ENCODE measurements around the gene MKNK1.

Gene MKNK1

DNA sequence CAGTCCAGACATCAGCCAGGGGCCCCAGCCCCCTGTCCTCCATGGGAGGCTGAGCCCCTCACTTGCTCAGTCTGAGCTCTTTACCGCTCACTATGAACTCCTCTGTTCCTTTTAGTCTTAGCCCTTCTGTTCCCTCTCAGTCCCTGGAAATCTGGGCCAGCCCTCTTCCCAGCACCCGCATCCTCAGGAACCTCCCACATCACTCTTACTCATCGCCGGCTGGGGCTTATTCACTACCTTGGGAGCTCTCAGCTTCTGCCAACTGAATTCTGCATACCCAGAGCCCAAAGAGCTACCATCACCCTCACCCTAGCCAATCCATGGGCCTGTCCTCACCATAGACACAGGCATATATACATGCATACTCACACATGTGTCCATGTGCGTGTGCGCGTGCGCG is 64.1 kb downstream of the MKNK1 start:
- no peak for DNase-seq (ENCODE audit: low read depth)

DNA sequence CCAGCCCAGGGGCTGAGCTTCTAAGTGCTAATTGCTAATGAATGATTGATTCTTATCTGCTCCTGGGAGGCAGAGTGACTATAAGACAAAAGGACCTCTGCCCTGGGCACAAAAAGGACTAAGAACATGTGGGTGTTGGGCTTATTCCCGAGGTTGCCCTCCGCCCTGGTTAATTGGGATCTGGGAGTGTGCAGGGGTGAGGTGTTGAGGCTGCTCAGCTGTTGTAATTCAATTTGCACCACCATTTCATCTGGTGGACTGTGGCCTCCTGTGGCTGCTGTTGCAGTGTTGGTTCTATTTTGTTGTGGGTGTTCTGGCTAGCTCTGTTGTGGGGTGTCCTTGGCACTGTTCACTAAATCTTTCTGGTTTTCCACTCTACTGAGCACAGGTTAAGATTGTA is 65.9 kb downstream of the MKNK1 start:
- no peak for DNase-seq (ENCODE audit: low read depth)

DNA sequence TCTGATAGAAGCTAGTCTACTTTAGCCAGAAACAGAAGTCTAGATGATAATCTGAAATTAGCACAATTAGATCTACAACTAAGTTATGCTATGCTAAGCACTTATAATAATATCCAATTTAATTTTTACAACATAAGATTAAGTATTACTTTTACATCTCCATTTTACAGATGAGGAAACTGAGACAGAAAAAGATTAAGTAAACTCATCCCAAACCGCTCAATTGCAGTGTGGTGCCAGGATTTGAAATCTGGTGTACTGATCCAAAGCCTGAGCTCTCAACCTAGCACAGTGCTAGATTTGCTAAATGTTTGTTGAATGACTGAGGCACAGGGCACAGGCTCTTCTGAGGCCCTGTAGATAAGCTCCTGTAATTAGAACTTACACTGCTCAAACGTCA is 66.4 kb downstream of the MKNK1 start:
- DNase-seq (ENCODE audit: low read depth), result no peak

DNA sequence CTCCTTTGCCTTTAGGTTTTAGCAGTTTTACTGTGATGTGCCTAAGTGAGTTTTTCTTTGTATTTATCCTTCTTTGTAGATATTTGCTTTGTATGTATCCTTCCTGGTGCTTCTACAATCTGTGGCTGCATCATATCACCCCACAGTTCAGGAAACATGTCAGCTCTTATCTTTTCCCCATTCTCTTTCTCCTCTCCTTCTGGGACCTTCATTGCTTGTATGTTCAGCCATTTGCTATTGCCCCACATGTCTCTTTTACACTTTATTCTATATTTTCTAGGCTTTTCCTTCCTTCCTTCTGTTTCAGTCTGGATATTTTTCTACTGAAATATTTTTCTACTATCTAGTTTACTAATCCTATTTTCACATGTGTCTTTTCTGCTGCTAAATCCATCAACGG is 67.5 kb downstream of the MKNK1 start:
- no peak for DNase-seq (ENCODE audit: low read depth)

DNA sequence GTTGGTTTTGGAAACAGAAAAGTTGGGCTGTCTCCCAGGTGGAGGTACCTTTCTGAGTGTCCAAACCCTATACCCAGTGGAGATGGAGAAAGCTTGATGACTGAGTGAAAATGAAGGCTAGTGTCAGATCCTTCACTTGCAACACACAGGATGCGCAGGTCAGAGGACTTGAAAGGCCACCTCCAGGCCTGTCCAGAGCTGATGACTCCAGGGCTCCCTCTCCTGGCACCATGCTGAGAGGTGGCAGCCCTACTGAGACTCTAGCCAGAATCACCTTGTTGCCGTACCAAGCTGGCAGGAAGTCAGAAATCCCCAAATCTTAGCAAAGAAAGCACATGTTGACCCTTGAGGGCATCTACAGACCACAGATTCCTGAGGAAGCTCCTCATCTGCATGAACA is 69.0 kb downstream of the MKNK1 start:
- no peak for DNase-seq (ENCODE audit: low read depth)

DNA sequence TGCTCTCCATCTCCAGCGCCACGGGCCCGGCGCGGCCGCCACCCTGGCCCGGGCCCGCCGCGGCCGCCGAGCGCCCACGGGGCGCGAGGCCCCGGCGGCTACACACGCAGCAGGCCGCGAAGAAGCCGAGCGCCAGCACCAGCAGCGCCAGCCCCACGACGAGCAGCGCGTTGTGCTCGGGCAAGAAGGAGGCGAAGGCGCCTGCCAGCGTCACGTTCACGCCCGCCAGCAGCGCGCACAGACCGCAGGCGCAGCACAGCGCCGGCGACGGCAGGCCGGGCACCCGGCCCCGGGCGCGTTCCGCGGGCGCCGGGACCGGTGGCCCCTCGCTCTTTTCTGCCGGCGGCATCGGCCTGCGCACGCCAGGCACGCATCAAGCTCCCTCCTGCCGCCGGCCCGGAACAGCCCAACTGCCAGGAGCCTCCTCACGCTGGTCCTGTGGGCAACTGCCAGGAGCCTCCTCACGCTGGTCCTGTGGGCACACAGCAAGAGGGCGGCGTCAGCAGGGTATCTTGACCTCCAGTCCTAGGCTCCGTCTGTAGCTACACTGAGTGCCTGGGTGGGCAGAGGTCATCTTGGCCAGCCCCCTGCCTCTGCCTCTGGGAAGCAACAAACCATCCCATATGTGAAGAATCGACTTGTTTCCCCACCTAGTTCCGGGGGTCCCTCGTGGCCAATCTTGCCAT is 70.7 kb downstream of the MKNK1 start:
- no peak for DNase-seq (ENCODE audit: low read depth)

DNA sequence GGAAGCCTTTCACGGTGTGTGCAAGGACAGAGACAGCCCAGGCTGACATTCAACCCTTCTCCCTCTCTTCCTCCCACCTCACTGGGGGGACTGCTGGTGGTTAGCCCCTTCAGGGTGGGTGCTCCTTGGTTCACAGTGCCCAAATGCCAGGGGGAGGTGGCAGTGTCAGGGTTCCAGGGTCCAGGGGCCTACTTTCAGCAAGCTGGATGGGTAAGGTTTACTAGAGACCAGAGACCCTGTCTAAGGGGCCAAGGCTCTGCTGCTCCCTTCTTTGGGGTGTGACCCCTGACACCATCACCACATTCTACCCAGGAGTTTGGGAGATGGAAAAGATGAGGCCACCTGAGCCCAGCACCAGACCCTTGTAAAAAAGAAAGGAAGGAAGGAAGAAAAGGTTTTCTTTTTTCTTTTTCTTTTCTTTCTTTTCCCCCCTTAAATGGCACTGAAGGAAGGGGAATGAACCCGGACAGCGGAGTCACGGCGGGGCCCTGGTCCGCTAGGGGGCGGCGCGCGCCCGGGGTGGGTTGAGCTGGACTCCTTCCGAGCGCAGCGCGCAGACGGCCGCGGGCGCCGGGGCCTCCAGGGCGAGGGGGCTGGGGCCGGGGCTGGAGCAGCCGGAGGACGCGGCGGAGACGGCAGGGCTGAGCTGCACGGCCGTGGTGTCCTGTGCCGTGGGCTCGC is 71.4 kb downstream of the MKNK1 start:
- no peak for DNase-seq (ENCODE audit: low read depth)

DNA sequence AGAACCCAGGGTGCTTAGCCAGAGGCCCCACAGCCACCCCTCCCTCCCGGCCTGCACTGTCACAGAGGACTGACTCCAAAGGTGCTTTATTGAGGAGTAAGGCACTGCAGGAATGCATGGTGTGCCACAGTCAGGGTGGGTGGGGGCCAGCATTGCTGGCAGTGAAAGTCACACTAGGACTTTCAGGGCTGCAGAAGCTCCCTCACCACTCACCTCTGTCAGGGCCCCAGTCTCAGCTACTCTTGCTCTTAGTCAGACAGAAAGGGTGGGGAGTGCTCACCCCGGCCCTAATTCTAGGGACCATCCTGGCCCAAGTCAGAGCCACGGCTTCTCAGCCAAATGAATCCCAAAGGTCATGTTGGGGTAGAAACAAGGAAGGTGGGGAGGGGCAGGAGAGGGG is 72.0 kb downstream of the MKNK1 start:
- no peak for DNase-seq (ENCODE audit: low read depth)

DNA sequence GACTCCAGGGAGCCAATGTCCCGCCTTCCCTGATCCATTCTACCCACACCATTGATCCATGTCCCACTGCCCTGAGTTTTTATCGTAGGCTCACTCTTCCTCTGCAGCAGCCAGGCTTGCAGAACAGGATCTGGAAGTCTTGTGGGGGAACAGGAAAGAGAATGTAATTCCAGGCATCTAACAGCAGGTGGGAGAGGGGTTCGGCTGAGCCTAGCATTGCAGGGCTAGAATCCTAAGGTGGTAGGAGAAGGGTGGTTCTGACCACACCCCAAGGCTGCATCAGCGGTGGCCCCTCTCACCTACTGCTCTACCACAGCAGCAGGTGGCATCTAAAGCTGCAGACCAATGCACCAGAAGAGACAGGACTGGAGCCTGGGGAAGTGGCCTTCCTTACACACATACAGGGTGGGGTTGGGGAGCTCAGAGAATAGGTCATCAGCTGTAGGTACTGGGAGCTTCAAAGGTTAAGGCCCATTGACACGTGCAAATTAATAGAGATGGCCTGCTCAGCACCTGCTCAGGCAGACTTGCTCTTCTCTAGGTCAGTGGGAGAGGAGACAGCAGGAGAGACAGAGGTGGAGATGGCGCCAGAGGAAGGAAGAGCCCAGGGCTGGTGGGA is 73.2 kb downstream of the MKNK1 start:
- no peak for DNase-seq (ENCODE audit: low read depth)

DNA sequence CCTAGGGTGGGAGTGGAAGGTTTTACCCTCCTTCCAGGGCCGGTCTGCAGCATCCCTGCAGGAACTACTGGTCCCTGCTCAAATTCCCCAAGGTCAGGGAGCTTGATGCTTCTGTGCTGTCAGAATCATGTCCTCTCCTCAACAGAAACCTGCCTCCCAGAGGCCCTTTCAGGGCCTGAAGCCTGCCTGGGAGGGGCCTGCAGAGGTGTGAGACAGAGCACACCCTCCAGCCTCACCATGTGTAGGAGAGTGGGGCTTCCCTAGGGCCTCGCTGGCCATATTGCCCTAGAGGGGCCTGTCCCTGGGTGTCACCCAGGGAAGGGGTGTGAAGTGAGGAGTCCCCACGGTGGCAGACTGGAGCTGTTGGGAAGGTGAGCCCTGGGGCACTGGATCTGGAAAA is 73.8 kb downstream of the MKNK1 start:
- no peak for DNase-seq (ENCODE audit: low read depth)

DNA sequence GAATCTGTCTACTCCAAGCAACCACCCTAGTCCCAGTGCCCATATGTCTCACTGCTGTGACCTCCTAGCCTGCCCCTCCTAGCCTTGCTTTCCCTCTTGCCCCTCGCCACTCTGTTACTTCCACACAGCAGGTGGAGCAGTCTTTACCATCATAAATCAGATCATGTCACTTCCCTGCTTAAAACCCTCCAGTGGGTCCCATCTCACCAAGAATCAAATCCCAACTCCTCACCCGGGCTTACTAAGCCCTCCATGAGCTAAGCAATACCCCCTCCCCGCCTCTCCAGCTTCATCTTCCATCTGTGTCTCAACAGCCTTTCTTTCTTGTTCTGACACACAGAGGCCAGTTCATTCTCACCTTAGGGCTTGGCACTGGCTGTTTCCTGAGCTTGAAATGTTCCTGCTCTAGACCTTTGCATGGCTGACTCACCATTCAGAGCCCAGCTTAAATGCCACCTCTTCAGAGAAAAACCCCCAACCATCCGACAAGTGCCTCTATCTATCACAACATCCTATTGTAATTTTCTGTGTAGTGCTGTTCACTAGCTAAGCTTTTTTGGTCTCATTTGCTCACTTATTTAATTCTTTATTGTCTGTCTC is 74.9 kb downstream of the MKNK1 start:
- DNase-seq (ENCODE audit: low read depth), result no peak

DNA sequence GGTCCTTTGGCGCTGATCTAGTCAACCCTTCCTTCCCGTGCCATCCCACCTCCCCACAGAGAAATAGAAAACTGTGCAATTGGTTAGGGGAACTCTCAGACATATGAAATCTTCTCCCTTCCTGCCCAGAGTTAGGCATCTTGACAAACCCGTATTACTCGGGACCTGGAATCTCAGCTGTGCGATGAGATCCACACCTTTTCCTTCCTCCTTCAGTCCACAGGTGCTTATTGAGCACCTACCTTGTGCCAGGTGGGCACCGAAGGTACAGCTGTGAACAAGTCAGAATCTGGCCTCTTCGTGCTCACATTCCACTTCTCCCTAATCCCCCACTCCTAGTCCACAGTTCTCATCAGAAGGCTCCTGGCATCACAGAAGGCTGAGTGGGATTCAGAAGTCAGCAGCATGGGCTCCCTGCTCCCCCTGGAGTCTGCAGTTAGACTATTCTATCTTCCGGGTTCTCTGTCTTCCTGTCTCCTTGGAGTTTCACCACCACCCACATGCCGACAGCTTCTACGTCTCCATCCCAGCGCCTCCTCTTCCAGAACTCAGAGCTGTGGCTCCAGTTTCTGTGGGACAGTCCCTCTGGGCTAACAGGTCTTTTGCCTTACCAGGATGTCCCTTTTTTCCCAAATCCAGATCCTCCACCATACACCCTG is 75.6 kb downstream of the MKNK1 start:
- no peak for DNase-seq (ENCODE audit: low read depth)

DNA sequence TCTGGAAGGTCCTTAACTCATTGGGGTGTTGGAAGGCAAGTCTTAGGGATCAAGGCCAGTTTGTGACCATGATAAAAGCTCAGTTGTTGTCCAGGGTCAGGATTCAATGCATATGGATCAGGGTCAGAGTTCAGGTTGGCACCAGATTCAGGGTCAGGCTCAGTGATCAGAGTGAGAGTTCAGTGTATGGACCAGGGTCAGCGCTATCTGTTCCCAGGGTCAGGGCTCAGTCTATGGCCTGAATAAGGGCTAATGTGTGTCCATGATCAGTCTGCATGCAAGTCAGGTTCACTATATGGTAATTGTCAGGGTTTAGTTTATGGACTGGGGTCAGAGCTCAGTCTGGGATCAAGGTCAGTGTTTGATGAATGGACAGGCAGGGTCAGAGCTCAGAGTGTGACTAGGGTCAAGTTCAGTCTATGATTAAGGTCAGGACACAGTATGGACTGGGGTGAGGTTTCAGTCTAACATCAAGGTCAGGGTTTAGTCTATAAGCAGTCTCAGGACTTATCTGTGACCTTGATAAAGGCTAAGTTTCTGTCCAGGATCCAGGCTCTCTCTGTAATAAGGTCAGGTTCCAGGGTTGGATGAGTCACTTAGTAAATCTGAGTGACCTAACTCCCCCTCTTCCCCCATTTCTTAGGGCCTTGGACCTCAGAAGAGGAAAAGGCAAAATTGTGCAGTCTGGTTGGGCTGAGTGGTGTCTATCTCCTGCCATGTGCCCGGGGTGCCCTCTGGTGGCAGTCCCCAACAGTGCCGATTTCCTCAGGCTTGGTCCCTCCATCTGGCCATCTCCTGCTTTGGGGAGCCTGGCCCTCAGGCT is 76.4 kb downstream of the MKNK1 start:
- DNase-seq (ENCODE audit: low read depth), result no peak

DNA sequence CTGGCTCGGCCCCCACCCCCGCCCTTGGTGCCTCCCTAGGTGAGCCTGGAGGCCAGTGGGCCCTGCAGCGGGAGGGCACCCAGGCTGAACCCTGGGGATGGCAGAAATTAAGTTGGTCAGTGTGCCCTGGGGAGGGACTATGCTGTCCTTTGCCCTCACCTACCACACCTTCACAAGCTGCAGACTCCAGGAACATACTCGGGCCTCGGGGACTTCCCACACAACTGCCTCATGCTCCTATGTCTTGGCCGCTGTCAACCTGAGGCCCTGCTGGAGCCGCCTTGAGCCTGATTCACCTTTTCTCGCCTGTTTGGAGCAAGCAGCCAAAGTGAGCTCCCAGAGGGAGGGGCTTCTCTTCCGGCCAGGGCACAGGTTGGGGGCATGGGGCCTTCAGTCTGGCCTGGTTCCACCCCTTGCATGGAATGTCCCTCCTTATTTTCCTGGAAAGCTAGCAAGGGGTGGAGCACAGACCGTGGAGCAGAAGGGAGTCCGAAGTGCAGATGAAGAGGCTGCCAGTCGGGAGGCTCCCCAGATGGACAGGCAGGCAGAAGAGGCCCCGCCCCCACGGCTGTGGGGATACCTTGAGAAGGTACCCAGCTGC is 77.3 kb downstream of the MKNK1 start:
- DNase-seq (ENCODE audit: low read depth), result no peak

DNA sequence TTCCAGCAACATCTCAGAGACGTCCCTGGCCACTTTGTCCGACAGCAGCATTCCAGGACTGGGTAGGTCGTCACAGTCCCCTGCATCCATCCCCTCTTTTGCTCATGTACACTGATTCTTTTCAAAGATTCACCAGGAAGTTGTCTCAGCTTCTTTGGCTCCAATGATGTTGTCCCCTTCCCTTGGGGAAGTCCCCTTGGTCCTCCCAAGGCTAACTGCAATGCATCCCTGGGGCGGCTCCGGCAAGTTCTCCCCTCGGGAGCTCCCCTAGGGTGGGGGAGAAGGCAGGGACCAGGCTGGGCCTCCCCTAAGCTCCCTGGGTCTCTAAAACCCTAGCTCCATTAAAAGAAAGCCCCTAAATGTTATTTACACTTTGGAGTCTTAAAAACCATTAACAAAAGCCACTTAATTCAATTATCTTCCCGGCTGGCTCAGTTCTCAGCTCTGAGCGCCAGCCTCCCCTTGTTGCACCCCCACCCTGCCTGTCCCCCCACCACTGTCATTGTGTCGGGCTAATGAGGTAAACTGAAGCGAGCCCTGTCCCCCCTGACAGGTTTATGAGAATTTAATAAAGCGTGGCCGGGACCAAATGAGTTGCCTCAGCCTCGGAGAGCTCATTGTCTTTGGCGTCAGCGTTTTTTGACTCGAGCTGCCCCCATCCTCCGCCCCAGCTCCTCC is 77.9 kb downstream of the MKNK1 start:
- no peak for DNase-seq (ENCODE audit: low read depth)

DNA sequence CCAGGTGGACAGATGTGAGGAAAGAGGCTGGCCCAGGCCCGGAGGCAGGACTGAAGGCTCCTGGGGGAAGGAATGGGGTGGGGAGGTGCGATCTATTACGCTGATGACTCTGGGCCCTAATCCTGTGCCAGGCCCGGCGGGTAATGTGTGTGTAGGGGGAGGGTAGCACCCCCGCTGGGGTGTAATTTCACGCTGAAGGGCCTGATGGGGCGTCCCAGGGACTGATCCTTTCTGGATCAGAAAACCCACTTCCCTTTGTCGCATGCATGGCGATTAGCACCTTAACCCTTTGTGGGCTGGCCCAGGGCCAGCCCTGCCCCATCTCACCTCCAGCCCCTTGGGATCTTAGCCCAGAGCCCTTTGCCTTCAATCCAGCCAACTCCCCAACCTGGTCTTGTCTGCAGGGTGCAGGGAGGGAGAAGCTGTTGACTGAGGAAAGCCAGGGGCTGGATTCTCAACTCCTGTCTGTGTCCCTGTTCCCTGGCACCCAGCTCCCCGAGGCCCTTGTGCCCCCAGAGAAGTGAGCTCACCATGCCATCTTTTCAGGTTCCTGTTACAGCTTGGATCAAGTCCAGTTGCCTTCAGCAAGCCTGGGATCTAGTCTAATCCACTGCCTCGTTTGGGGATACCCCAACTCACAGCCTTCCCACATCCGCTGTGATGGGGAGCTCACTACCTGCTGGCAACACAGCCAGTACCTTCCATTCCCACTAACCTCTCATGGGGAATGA is 78.7 kb downstream of the MKNK1 start:
- DNase-seq (ENCODE audit: low read depth), result no peak

DNA sequence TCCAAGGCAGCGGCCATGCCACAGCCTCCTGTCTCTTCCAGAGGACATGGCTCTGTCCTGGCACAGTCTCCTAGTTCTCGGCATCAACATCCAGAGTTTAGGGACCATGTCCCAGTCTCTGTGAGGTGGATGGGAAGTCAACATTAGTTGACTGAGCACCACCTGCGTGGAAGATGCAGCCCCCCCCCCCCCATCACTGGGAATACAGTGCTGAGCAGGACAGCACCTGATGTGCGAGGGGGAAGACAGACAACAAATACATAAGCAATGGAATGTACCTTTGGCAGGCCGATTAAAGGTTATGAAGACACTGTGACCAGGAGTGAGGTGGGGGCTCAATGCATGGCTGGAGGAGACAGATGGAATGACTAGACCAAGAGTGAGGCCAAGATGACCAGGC is 79.2 kb downstream of the MKNK1 start:
- no peak for DNase-seq (ENCODE audit: low read depth)

DNA sequence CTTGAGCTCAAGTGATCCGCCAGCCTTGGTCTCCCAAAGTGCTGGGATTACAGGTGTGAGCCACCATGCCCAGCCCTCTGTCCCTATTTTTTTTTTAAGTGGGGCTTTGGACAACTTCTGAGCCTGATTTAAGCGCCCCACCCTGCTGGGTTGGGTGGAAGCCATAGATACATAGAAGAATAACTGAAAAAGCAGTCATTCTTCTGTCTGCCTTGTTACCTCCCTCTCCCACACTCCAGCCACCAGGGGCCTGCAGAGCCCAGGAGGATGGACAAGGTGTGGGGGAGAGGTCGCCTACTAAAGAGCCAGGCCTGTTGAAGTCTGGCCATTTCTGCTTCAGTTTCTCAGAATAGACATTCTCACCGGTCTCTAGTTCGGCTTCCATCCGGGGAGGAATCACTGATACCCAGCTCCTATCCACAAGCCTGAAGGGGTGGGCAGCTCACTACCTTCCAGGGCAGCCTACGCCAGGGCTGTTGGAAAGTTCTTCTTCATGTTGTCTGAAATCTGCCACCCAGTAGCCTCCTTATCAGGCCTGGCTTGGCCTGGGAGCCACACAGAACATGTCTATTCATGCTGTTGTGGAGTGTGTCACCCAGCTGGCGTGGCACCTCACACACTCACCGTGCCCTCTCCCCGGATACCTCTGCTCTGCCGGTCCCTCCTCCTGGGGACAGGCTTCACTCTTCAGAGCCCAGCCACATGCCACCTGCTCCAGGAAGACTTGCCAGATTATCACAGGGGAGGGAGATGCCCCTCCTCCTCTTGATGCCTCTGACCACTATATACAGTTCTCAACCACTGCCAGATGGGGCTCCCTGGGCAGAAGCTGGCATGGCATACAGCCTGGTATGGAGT is 80.3 kb downstream of the MKNK1 start:
- DNase-seq (ENCODE audit: low read depth), result no peak

DNA sequence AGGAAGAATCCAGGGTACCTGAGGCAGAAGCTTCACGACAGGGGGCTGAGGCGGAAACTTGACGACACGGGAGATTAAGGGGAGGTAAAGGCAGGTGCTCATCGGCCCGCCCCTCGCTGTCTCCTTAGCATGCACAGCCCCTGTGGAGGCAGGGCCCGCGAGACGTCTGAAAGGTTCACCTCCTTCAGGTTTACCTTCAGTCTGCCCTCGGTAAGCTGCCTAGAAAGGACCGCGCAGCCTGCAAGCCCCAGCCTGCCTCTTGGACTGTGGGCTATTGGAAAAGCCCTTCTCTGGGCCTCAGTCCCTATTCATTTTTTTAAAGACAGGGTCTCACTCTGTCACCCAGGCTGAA is 81.1 kb downstream of the MKNK1 start:
- no peak for DNase-seq (ENCODE audit: low read depth)
